HEK293 (cell line): ENCODE measurements around the gene RPL35A.
"Not testable (repeated sequence)": the region's sequence is repeated elsewhere in the genome, so short reads cannot be mapped to it uniquely, and the experiment has no call there.

Source experiments
- CTCF ChIA-PET: fragments of 350-600 bp; formaldehyde crosslinking; extraction: SDS; loops from one replicate; lab custom pipeline; 2021; ENCODE audit warnings: antibody characterized with exemption; lab: Yijun Ruan, JAX
- POLR2A ChIA-PET: fragments of 300-600 bp; formaldehyde crosslinking; extraction: SDS; loops from one replicate; lab custom pipeline; 2020; ENCODE audit warnings: antibody characterized with exemption, inconsistent platforms; lab: Yijun Ruan, JAX
- H3K27ac ChIP-seq: fragments of 200-500 bp; sonication (Bioruptor generic); 2 replicates; pipeline ENCODE4 v1.5.1; 2014; ENCODE audit warnings: low read depth, low read length, control low read depth, inconsistent platforms; ENCODE audit errors: extremely low read depth
- H3K36me3 ChIP-seq, 2 experiments: fragments of 200-500 bp in 1 of 2; sonication (Bioruptor generic) in 1 of 2; 1 replicate in 1 of 2; 2 replicates in 1 of 2; pipeline ENCODE4 v1.5.1; 2014 to 2017; ENCODE audit warnings: inconsistent platforms in 2 of 2, low read length in 2 of 2; ENCODE audit not compliant: control insufficient read depth in 2 of 2, insufficient read depth in 1 of 2
- H3K4me1 ChIP-seq: fragments of 200-500 bp; sonication (Bioruptor generic); 2 replicates; pipeline ENCODE4 v1.5.1; 2014; ENCODE audit warnings: mild to moderate bottlenecking, low read length, inconsistent platforms; ENCODE audit not compliant: control insufficient read depth, insufficient read depth
- H3K4me3 ChIP-seq: 2 replicates; pipeline ENCODE4 v1.5.1; 2011; ENCODE audit warnings: low read depth, mild to moderate bottlenecking, control low read depth, low read length, moderate library complexity
- H3K9me3 ChIP-seq: fragments of 200-500 bp; sonication (Bioruptor generic); 2 replicates; pipeline ENCODE4 v1.5.1; 2014; ENCODE audit warnings: low read depth, low read length, inconsistent platforms; ENCODE audit not compliant: control insufficient read depth, insufficient read depth
- HOXD13 ChIP-seq: sonication (generic); formaldehyde crosslinking; IDR thresholded peaks from 2 replicates; pipeline ENCODE4 v1.8.0; 2022; ENCODE audit warnings: missing genetic modification reagents, borderline replicate concordance
- KLF1 ChIP-seq: fragments of 450-650 bp; formaldehyde crosslinking; IDR thresholded peaks from 2 replicates; pipeline ENCODE4 v1.5.1; 2016; ENCODE audit warnings: missing biosample characterization, missing genetic modification characterization
- KLF10 ChIP-seq: fragments of 450-650 bp; IDR thresholded peaks from 2 replicates; pipeline ENCODE4 v1.5.1; 2018; ENCODE audit warnings: missing biosample characterization, mild to moderate bottlenecking, missing genetic modification characterization
- PATZ1 ChIP-seq: fragments of 450-650 bp; formaldehyde crosslinking; IDR thresholded peaks from 2 replicates; pipeline ENCODE4 v1.5.1; 2016; ENCODE audit warnings: missing biosample characterization, missing genetic modification characterization
- ZBTB20 ChIP-seq: fragments of 450-650 bp; formaldehyde crosslinking; IDR thresholded peaks from 2 replicates; pipeline ENCODE4 v1.5.1; 2016; ENCODE audit warnings: missing biosample characterization, missing genetic modification characterization
- ZBTB7A ChIP-seq: fragments of 450-650 bp; formaldehyde crosslinking; IDR thresholded peaks from 2 replicates; pipeline ENCODE4 v1.5.1; 2016; ENCODE audit warnings: low read depth, missing biosample characterization, missing genetic modification characterization
- ZNF133 ChIP-seq: fragments of 450-650 bp; formaldehyde crosslinking; IDR thresholded peaks from 2 replicates; pipeline ENCODE4 v1.5.1; 2016; ENCODE audit warnings: missing biosample characterization, missing genetic modification characterization
- ZNF311 ChIP-seq: fragments of 450-650 bp; formaldehyde crosslinking; IDR thresholded peaks from 2 replicates; pipeline ENCODE4 v1.5.1; 2017; ENCODE audit warnings: missing biosample characterization, missing genetic modification characterization, borderline replicate concordance
- ZNF530 ChIP-seq: fragments of 450-650 bp; formaldehyde crosslinking; IDR thresholded peaks from 2 replicates; pipeline ENCODE4 v1.5.1; 2016; ENCODE audit warnings: low read depth, missing biosample characterization, missing genetic modification characterization
- ZNF623 ChIP-seq: fragments of 450-650 bp; formaldehyde crosslinking; IDR thresholded peaks from 2 replicates; pipeline ENCODE4 v1.5.1; 2016; ENCODE audit warnings: missing biosample characterization, missing genetic modification characterization
- ZNF624 ChIP-seq: fragments of 450-650 bp; formaldehyde crosslinking; IDR thresholded peaks from 2 replicates; pipeline ENCODE4 v1.5.1; 2017; ENCODE audit warnings: missing biosample characterization, missing genetic modification characterization
- ZNF768 ChIP-seq: fragments of 450-650 bp; formaldehyde crosslinking; IDR thresholded peaks from 2 replicates; pipeline ENCODE4 v1.5.1; 2018; ENCODE audit warnings: missing biosample characterization, mild to moderate bottlenecking, missing genetic modification characterization
- ZSCAN23 ChIP-seq: fragments of 450-650 bp; formaldehyde crosslinking; IDR thresholded peaks from 2 replicates; pipeline ENCODE4 v1.5.1; 2016; ENCODE audit warnings: missing biosample characterization, missing genetic modification characterization
- TF ChIP-seq, protein P1 (sequence below): fragments of 450-650 bp; formaldehyde crosslinking; IDR thresholded peaks from 2 replicates; pipeline ENCODE4 v1.5.1; 2016; ENCODE audit warnings: missing biosample characterization, missing genetic modification characterization
- TF ChIP-seq, protein P2 (sequence below): fragments of 450-650 bp; IDR thresholded peaks from 2 replicates; pipeline ENCODE4 v1.5.1; 2018; ENCODE audit warnings: missing biosample characterization, missing genetic modification characterization
- TF ChIP-seq, protein P3 (sequence below): fragments of 450-650 bp; formaldehyde crosslinking; IDR thresholded peaks from 2 replicates; pipeline ENCODE4 v1.5.1; 2017; ENCODE audit warnings: missing biosample characterization, mild to moderate bottlenecking, missing genetic modification characterization, moderate library complexity
- TF ChIP-seq, protein P4 (sequence below): fragments of 450-650 bp; formaldehyde crosslinking; IDR thresholded peaks from 2 replicates; pipeline ENCODE4 v1.5.0; 2017; ENCODE audit warnings: missing biosample characterization, missing genetic modification characterization, borderline replicate concordance
- TF ChIP-seq, protein P5 (sequence below): fragments of 450-650 bp; formaldehyde crosslinking; IDR thresholded peaks from 2 replicates; pipeline ENCODE4 v1.5.1; 2016; ENCODE audit warnings: missing biosample characterization, missing genetic modification characterization

RPL35A gene

DNA sequence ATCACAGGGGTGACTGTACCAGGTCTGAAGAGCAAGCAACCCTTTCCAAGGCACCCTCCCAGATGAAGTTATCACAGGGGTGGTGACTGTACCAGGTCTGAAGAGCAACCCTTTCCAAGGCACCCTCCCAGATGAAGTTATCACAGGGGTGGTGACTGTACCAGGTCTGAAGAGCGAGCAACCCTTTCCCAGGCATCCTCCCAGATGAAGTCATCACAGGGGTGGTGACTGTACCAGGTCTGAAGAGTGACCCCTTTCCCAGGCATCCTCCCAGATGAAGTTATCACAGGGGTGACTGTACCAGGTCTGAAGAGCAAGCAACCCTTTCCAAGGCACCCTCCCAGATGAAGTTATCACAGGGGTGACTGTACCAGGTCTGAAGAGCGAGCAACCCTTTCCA lies 41.4 kb upstream of the RPL35A start:
- POLR2A ChIA-PET, H3K4me3 ChIP-seq, CTCF ChIA-PET, H3K4me1 ChIP-seq, H3K36me3 ChIP-seq, H3K9me3 ChIP-seq, H3K27ac ChIP-seq: not testable (repeated sequence)
- TF ChIP-seq, protein P1, sequence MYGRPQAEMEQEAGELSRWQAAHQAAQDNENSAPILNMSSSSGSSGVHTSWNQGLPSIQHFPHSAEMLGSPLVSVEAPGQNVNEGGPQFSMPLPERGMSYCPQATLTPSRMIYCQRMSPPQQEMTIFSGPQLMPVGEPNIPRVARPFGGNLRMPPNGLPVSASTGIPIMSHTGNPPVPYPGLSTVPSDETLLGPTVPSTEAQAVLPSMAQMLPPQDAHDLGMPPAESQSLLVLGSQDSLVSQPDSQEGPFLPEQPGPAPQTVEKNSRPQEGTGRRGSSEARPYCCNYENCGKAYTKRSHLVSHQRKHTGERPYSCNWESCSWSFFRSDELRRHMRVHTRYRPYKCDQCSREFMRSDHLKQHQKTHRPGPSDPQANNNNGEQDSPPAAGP (tag by site-specific recombination), result peak; percentile 96
- 0 out of 2 replicates have a peak, but pooled peaks have one; percentile 20 for TF ChIP-seq KLF1 (tag by site-specific recombination)

DNA sequence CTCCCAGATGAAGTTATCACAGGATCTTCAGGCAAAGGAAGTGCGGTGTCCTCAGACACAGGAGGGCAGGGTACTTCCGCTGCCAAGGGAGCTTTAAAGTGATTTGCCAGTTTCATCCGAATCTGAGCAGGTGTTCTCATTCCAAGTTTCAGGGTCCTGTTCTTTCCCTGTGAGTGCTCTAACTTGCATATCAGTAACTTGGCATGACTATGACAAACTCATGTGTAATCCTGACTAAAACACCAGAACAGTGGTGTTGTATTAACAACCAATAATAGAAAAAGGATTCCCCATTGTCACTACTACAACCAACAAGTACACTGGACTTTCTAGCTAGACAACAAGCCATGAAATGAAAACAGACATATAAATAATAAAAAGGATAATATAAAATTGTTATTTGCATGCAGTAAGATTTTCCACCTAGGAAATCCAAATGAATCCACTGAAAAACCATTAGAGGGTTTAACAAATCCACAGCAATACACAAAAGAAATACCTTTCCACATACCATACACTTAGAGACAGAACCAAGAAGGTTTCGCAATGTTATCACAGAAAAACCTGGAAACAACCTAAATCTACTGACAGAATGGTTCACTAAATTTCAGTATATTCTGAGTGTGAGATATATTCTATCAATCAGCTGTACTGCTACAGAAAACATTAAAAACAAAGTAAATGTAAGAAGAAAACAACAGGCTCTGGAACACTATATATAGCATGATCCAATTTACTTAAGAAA lies 40.9 kb upstream of the RPL35A start:
- ChIA-PET CTCF (no interaction called here), POLR2A (no interaction called here)
- Histone ChIP-seq H3K4me1 (no peaks in the 10 kb centered on the region), H3K4me3 (no peak overlapping the region), H3K27ac (no peak overlapping the region), H3K36me3 (no peaks in the 10 kb centered on the region)
- TF ChIP-seq HOXD13 (CRISPR knock-in tag) (no peak), ZNF768 (tag by site-specific recombination) (no peak), ZNF311 (tag by site-specific recombination) (no peak), ZNF623 (no peak), ZSCAN23 (tag by site-specific recombination) (no peak)
- TF ChIP-seq, protein P2, sequence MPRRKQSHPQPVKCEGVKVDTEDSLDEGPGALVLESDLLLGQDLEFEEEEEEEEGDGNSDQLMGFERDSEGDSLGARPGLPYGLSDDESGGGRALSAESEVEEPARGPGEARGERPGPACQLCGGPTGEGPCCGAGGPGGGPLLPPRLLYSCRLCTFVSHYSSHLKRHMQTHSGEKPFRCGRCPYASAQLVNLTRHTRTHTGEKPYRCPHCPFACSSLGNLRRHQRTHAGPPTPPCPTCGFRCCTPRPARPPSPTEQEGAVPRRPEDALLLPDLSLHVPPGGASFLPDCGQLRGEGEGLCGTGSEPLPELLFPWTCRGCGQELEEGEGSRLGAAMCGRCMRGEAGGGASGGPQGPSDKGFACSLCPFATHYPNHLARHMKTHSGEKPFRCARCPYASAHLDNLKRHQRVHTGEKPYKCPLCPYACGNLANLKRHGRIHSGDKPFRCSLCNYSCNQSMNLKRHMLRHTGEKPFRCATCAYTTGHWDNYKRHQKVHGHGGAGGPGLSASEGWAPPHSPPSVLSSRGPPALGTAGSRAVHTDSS (tag by site-specific recombination), result no peak
- TF ChIP-seq, protein P3, sequence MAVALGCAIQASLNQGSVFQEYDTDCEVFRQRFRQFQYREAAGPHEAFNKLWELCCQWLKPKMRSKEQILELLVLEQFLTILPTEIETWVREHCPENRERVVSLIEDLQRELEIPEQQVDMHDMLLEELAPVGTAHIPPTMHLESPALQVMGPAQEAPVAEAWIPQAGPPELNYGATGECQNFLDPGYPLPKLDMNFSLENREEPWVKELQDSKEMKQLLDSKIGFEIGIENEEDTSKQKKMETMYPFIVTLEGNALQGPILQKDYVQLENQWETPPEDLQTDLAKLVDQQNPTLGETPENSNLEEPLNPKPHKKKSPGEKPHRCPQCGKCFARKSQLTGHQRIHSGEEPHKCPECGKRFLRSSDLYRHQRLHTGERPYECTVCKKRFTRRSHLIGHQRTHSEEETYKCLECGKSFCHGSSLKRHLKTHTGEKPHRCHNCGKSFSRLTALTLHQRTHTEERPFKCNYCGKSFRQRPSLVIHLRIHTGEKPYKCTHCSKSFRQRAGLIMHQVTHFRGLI (tag by site-specific recombination), result no peak
- TF ChIP-seq, protein P4, sequence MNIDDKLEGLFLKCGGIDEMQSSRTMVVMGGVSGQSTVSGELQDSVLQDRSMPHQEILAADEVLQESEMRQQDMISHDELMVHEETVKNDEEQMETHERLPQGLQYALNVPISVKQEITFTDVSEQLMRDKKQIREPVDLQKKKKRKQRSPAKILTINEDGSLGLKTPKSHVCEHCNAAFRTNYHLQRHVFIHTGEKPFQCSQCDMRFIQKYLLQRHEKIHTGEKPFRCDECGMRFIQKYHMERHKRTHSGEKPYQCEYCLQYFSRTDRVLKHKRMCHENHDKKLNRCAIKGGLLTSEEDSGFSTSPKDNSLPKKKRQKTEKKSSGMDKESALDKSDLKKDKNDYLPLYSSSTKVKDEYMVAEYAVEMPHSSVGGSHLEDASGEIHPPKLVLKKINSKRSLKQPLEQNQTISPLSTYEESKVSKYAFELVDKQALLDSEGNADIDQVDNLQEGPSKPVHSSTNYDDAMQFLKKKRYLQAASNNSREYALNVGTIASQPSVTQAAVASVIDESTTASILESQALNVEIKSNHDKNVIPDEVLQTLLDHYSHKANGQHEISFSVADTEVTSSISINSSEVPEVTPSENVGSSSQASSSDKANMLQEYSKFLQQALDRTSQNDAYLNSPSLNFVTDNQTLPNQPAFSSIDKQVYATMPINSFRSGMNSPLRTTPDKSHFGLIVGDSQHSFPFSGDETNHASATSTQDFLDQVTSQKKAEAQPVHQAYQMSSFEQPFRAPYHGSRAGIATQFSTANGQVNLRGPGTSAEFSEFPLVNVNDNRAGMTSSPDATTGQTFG (tag by site-specific recombination), result no peak
- TF ChIP-seq, all 188 proteins: peak for 0
- H3K9me3 ChIP-seq, result no peaks in the 10 kb centered on the region

DNA sequence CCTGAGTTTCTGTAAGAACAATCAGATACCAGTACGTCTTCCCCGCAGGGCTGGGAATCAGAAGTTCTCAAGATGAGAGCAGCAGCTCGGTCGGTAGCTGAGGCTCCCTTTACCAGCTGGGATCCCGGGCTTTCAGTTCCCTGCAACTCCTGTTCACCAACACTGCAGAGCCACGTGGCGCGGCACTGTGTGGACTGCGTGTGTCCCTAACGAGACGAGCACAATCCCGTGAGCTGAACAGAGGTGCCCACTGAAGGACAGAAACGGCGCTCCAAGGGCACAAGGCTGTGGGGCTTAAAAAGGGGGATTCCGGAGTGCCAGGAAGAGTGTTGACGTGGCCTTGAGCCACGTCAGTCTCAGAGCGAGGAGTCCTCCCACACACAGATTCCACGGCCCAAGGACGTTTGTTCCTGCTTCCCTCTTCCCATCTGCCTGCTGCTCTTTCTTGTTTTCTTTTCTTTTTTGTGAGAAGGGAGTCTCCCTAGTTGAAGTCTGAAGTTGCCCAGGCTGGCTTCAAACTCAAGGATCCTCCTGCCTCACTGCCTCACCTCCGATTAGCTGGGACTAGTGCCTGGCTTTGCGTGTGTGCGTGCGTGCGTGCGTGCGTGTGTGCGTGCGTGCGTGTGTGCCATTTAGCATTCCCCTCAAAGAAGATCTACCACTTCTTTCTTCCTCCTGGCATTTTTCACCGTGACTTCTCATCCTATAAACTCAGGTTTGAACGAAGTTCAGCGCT lies 37.1 kb upstream of the RPL35A start:
- no peaks in the 10 kb centered on the region for H3K4me1 ChIP-seq
- no peaks in the 10 kb centered on the region for H3K9me3 ChIP-seq
- no peaks in the 10 kb centered on the region for H3K36me3 ChIP-seq
- no peak overlapping the region for H3K4me3 ChIP-seq
- ChIA-PET CTCF (interaction anchor here (0.6 to 0.9 kb wide), 3 partner anchors 30 to 168 kb away, joined by 3 read pairs; no protein-coding TSS in a partner anchor), POLR2A (no interaction called here)
- no peak overlapping the region for H3K27ac ChIP-seq
- TF ChIP-seq ZBTB20 (tag by site-specific recombination) (no peak), KLF10 (tag by site-specific recombination) (no peak), ZNF530 (no peak), PATZ1 (no peak), ZNF133 (tag by site-specific recombination) (no peak), ZBTB7A (no peak), ZNF624 (tag by site-specific recombination) (no peak)
- TF ChIP-seq, protein P5, sequence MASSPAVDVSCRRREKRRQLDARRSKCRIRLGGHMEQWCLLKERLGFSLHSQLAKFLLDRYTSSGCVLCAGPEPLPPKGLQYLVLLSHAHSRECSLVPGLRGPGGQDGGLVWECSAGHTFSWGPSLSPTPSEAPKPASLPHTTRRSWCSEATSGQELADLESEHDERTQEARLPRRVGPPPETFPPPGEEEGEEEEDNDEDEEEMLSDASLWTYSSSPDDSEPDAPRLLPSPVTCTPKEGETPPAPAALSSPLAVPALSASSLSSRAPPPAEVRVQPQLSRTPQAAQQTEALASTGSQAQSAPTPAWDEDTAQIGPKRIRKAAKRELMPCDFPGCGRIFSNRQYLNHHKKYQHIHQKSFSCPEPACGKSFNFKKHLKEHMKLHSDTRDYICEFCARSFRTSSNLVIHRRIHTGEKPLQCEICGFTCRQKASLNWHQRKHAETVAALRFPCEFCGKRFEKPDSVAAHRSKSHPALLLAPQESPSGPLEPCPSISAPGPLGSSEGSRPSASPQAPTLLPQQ (tag by site-specific recombination), result no peak
